Stomach smooth muscle (tissue), 2 donors: ENCODE measurements around the gene SF3A1.

ENCODE experiments used
- H3K27ac ChIP-seq: one replicate; pipeline ENCODE4 v1.7.0; 2013; ENCODE audit warnings: mild to moderate bottlenecking, low read length, inconsistent platforms
- H3K27me3 ChIP-seq, 2 donors: one replicate each; pipeline ENCODE4 v1.7.0; 2013; ENCODE audit warnings: low read length in 2 of 2; ENCODE audit not compliant: insufficient read depth in 2 of 2, control insufficient read depth in 1 of 2
- H3K36me3 ChIP-seq, 2 donors: one replicate each; pipeline ENCODE4 v1.7.0; 2013; ENCODE audit warnings: low read length in 2 of 2; ENCODE audit not compliant: control insufficient read depth in 2 of 2, insufficient read depth in 2 of 2
- H3K4me1 ChIP-seq: one replicate; pipeline ENCODE4 v1.7.0; 2013; ENCODE audit warnings: low read length; ENCODE audit not compliant: control insufficient read depth, insufficient read depth
- H3K4me3 ChIP-seq, 2 donors: one replicate each; pipeline ENCODE4 v1.7.0; 2013; ENCODE audit warnings: low read length in 2 of 2
- H3K9ac ChIP-seq, 2 donors: one replicate each; pipeline ENCODE4 v1.7.0; 2013; ENCODE audit warnings: low read length in 2 of 2, mild to moderate bottlenecking in 1 of 2
- H3K9me3 ChIP-seq, 2 donors: one replicate each; pipeline ENCODE4 v1.7.0; 2013; ENCODE audit warnings: low read length in 2 of 2; ENCODE audit not compliant: control insufficient read depth in 2 of 2
- donor health status: healthy.
- donor health status: Pancreatic carcinoma.

The SF3A1 gene

DNA sequence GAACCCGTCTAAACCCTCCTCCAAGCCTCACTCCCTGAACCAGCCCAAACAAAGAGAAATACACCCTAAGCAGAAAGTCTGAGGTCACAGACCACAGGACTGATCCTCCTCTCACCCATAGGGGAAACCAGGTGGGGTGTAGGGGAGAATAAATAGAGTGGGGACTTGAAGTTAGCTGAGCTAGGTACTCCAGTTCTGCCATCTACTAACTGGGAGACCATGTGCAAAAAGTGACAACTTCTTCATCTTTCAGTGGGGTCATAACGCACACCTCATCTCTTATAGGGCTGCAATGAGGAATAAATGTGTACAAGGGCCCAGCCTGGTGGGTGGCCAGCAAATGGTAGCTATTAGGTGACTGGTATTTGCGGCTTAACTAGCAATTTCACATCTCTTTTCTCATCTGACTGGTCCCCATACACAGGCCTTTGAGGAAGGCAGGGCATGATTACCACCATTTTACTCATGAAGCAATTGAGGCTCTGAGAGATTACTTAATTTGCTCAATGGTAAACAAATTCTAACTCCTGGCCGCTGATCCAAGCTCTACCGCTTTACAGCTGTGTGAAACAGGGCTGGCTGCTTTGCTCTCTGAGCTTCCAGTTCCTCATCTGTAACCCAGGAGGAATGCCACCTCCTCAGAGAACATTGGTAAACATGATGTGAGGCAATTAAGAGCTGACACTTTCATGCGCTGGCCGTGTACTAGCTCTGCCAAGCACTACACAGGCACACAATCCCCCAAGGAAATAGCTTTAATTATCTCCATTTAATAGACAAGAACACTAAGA is 46.5 kb downstream of the SF3A1 start:
- H3K9ac ChIP-seq = peak overlapping the region; percentile 36 to 40
- no peaks in the 10 kb centered on the region for H3K27me3 ChIP-seq
- peak overlapping the region; percentile 92 for H3K27ac ChIP-seq
- H3K36me3 ChIP-seq = no peaks in the 10 kb centered on the region
- H3K4me3 ChIP-seq = peak overlapping the region; percentile 31 to 63
- peaks cover 65% of the 10 kb centered on the region for H3K4me1 ChIP-seq
- no peaks in the 10 kb centered on the region for H3K9me3 ChIP-seq

GRCh38 chr22:30308518-30309230 is 48.0 kb downstream of the SF3A1 start:
- peak overlapping the region; percentile 92 for H3K27ac ChIP-seq

DNA sequence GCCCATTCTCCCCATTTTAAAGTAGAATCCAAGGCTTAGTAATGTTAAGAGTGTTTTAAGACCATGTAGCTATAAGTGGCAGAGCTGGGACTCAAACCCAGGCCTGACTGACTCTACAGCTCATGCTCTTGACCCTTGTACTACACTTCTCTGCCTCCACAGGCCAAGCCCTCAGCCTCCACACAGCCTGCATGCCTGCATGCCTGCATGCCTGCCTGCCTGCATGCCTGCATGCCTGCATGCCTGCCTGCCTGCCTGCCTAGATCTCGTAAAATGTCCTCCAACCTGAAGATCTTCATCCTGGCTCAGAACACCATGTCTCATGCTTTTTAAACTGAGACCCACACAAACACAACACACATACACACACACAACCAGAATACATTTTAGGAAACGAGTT is 48.6 kb downstream of the SF3A1 start:
- Histone ChIP-seq H3K36me3 (peaks cover 2 to 4% of the 10 kb centered on the region in 2 donors), H3K9ac (no peak overlapping the region), H3K4me3 (no peak overlapping the region), H3K4me1 (peaks cover 85% of the 10 kb centered on the region), H3K27ac (no peak overlapping the region), H3K9me3 (no peaks in the 10 kb centered on the region), H3K27me3 (no peaks in the 10 kb centered on the region)

More at GRCh38 chr22:30308518-30309230, 48.0 kb downstream of the SF3A1 start:
- Histone ChIP-seq H3K36me3 (peaks cover 2 to 4% of the 10 kb centered on the region in 2 donors), H3K9ac (no peak overlapping the region), H3K27me3 (no peaks in the 10 kb centered on the region), H3K4me3 (no peak overlapping the region), H3K9me3 (no peaks in the 10 kb centered on the region), H3K4me1 (peaks cover 80% of the 10 kb centered on the region)

DNA sequence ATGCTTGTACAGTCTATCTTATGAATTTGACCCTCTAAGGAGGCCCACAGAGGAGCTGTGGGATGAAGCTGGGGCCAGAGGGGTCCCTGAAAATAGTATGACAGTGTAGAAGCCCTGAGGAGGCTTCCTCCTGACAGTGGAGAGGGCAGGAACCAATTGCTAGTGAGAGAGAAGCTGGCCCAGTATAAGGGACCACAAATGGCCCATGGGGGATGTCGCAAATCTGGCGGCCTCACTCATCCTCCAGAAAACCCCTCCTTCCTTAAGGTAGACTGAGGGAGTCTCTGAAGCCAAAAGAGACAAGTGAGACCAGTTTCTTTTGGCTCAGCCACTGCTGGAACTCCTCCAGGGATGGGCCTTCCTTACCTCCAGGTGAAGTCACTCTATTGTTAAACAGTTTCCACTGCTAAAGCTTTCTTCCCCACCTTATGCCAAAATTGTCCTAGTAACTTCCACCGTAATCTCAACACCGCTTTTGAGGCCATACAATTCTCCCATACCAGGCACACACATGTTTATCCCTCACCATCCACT is 49.6 kb downstream of the SF3A1 start:
- Histone ChIP-seq H3K4me1 (peaks cover 85% of the 10 kb centered on the region), H3K36me3 (peaks cover 4 to 5% of the 10 kb centered on the region in 2 donors), H3K4me3 (no peak overlapping the region), H3K9me3 (no peaks in the 10 kb centered on the region), H3K27me3 (no peaks in the 10 kb centered on the region), H3K27ac (no peak overlapping the region), H3K9ac (no peak overlapping the region)

- H3K9me3 ChIP-seq = no peaks in the 10 kb centered on the region
- peaks cover 85% of the 10 kb centered on the region for H3K4me1 ChIP-seq
- no peak overlapping the region for H3K4me3 ChIP-seq
- no peak overlapping the region for H3K9ac ChIP-seq
- H3K27me3 ChIP-seq = no peaks in the 10 kb centered on the region
- peaks cover 6 to 7% of the 10 kb centered on the region in 2 donors for H3K36me3 ChIP-seq
- no peak overlapping the region for H3K27ac ChIP-seq
Observed at GRCh38 chr22:30306627-30307011, 50.1 kb downstream of the SF3A1 start.

GRCh38 chr22:30305906-30306626 is 50.6 kb downstream of the SF3A1 start:
- H3K27ac ChIP-seq = peak overlapping the region; percentile 58
- H3K27me3 ChIP-seq = no peaks in the 10 kb centered on the region
- peak overlapping the region; percentile 6 to 16 for H3K9ac ChIP-seq
- no peaks in the 10 kb centered on the region for H3K9me3 ChIP-seq
- H3K36me3 ChIP-seq = peaks cover 7% of the 10 kb centered on the region in 2 donors
- H3K4me1 ChIP-seq = peaks cover 84% of the 10 kb centered on the region
- H3K4me3 ChIP-seq = peak overlapping the region in 1 of 2 donors; percentile 55

GRCh38 chr22:30305519-30305905 is 51.2 kb downstream of the SF3A1 start:
- H3K27ac ChIP-seq = peak overlapping the region; percentile 58
- no peaks in the 10 kb centered on the region for H3K9me3 ChIP-seq
- H3K27me3 ChIP-seq = no peaks in the 10 kb centered on the region
- peak overlapping the region; percentile 6 to 16 for H3K9ac ChIP-seq
- peaks cover 80% of the 10 kb centered on the region for H3K4me1 ChIP-seq
- peak overlapping the region in 1 of 2 donors; percentile 55 for H3K4me3 ChIP-seq
- peaks cover 7 to 10% of the 10 kb centered on the region in 2 donors for H3K36me3 ChIP-seq

GRCh38 chr22:30304495-30305244 is 52.0 kb downstream of the SF3A1 start:
- Histone ChIP-seq H3K4me1 (peaks cover 72% of the 10 kb centered on the region), H3K36me3 (peaks cover 7 to 13% of the 10 kb centered on the region in 2 donors), H3K9me3 (no peaks in the 10 kb centered on the region), H3K4me3 (peak overlapping the region in 1 of 2 donors; percentile 29), H3K9ac (no peak overlapping the region), H3K27ac (peak overlapping the region; percentile 58), H3K27me3 (no peaks in the 10 kb centered on the region)

GRCh38 chr22:30302810-30303138 is 53.9 kb downstream of the SF3A1 start:
- Histone ChIP-seq H3K4me3 (no peak overlapping the region), H3K36me3 (peaks cover 7 to 21% of the 10 kb centered on the region in 2 donors), H3K27me3 (no peaks in the 10 kb centered on the region), H3K9me3 (no peaks in the 10 kb centered on the region), H3K9ac (no peak overlapping the region), H3K27ac (peak overlapping the region; percentile 70), H3K4me1 (peaks cover 66% of the 10 kb centered on the region)
